HCT116 (cell line): ENCODE results near the gene IFITM10. TPM values are rescaled to one million over a fixed set of nuclear protein-coding genes. Genes with fewer than 3 reads are reported as not detected.
"Not testable (repeated sequence)": the region's sequence is repeated elsewhere in the genome, so short reads cannot be mapped to it uniquely, and the experiment has no call there.

Source experiments
- ATAC-seq: fragments of 200-7000 bp; cut with Tn5 transposase; 2 replicates; pipeline ENCODE4 v1.9.1; 2020; ENCODE audit warnings: mild to moderate bottlenecking, moderate library complexity
- BruUV-seq: library from RNA; stranded (reverse); fragments of 400-500 nt; replicated peaks from 2 replicates; lab custom pipeline; 2021; lab: Mats Ljungman, UMichigan
- CTCF ChIA-PET: fragments of 300-600 bp; sonication (Branson Sonifier 250); formaldehyde crosslinking; loops from one replicate; lab custom pipeline; 2021; ENCODE audit warnings: antibody characterized with exemption; lab: Charles Lee
- POLR2A ChIA-PET: fragments of 300-600, 350-600 bp; sonication (Branson Sonifier 250); formaldehyde crosslinking; loops from one replicate; lab custom pipeline; 2021; ENCODE audit warnings: antibody characterized with exemption; lab: Charles Lee
- RAD21 ChIA-PET, 2 experiments: fragments of 300-600 bp; sonication (Branson Sonifier 250); formaldehyde crosslinking; loops; one replicate each; lab custom pipeline; 2023; ENCODE audit warnings: low total read pairs in 2 of 2; ENCODE audit not compliant: uncharacterized antibody in 2 of 2, unreplicated experiment in 2 of 2, low non-redundant PET in 1 of 2; lab: Charles Lee
- DNase-seq: peaks from one replicate; pipeline ENCODE4 v3.0.0-alpha.2; 2010; ENCODE audit warnings: low read depth, low spot score
- H2AFZ ChIP-seq: fragments of 200-600 bp; shearing (Covaris generic), sonication (generic); 2 replicates; pipeline ENCODE4 v1.6.1; 2017; ENCODE audit warnings: low read depth, mixed run types, mixed read lengths, antibody characterized with exemption, low read length; ENCODE audit not compliant: poor library complexity, severe bottlenecking
- H3K27ac ChIP-seq: 2 replicates; pipeline ENCODE4 v1.5.1; 2012; ENCODE audit warnings: low read depth, low read length
- H3K27me3 ChIP-seq: fragments of 200-600 bp; sonication (generic); 2 replicates; pipeline ENCODE4 v1.6.1; 2016; ENCODE audit warnings: mixed run types, low read length, mixed read lengths; ENCODE audit not compliant: insufficient read depth
- H3K36me3 ChIP-seq, 2 experiments: fragments of 200-500 bp in 1 of 2; fragments of 200-600 bp in 1 of 2; sonication (Bioruptor generic) in 1 of 2; sonication (generic) in 1 of 2; 2 replicates each; pipeline versions ENCODE4 v1.5.1 to v1.6.1; 2014 to 2016; ENCODE audit warnings: low read length in 2 of 2, inconsistent platforms in 1 of 2, mixed read lengths in 1 of 2, mixed run types in 1 of 2; ENCODE audit not compliant: insufficient read depth in 2 of 2, control insufficient read depth in 1 of 2
- H3K4me1 ChIP-seq, 2 experiments: fragments of 200-600 bp in 1 of 2; sonication (generic) in 1 of 2; 2 replicates each; pipeline versions ENCODE4 v1.5.1 to v1.6.1; 2012 to 2017; ENCODE audit warnings: low read length in 2 of 2, inconsistent platforms in 1 of 2, mild to moderate bottlenecking in 1 of 2, mixed read lengths in 1 of 2, mixed run types in 1 of 2, moderate library complexity in 1 of 2; ENCODE audit not compliant: insufficient read depth in 2 of 2, control insufficient read depth in 1 of 2
- H3K4me2 ChIP-seq: fragments of 200-600 bp; sonication (generic); 2 replicates; pipeline ENCODE4 v1.6.1; 2017; ENCODE audit warnings: mixed run types, low read length, mixed read lengths
- H3K4me3 ChIP-seq, 2 experiments: fragments of 200-600 bp in 1 of 2; sonication (generic) in 1 of 2; replicated peaks in 1 of 2; 2 replicates each; pipeline ENCODE4 v1.5.1; 2011 to 2016; ENCODE audit warnings: low read length in 2 of 2, control low read depth in 1 of 2, low read depth in 1 of 2, mild to moderate bottlenecking in 1 of 2, mixed read lengths in 1 of 2, mixed run types in 1 of 2
- H3K79me2 ChIP-seq: fragments of 200-600 bp; sonication (generic); 2 replicates; pipeline ENCODE4 v1.6.1; 2017; ENCODE audit warnings: mild to moderate bottlenecking, mixed run types, low read length, moderate library complexity, mixed read lengths; ENCODE audit not compliant: insufficient read depth
- H3K9ac ChIP-seq: fragments of 200-600 bp; sonication (generic); 2 replicates; pipeline ENCODE4 v1.6.1; 2016; ENCODE audit warnings: low read length, mixed read lengths
- H3K9me2 ChIP-seq: fragments of 200-600 bp; sonication (generic), shearing (Covaris generic); 2 replicates; pipeline ENCODE4 v1.6.1; 2017; ENCODE audit warnings: mixed run types, mild to moderate bottlenecking, moderate library complexity; ENCODE audit not compliant: insufficient read depth
- H3K9me3 ChIP-seq, 2 experiments: fragments of 200-500 bp in 1 of 2; fragments of 200-600 bp in 1 of 2; sonication (Bioruptor generic) in 1 of 2; sonication (generic) in 1 of 2; 2 replicates each; pipeline ENCODE4 v1.6.1; 2014 to 2017; ENCODE audit warnings: low read length in 2 of 2, mixed read lengths in 2 of 2, inconsistent platforms in 1 of 2, low read depth in 1 of 2, mild to moderate bottlenecking in 1 of 2, mixed run types in 1 of 2, moderate library complexity in 1 of 2; ENCODE audit not compliant: control insufficient read depth in 1 of 2, insufficient read depth in 1 of 2
- H4K20me1 ChIP-seq: fragments of 200-600 bp; sonication (generic), shearing (Covaris generic); 2 replicates; pipeline ENCODE4 v1.6.1; 2017; ENCODE audit warnings: mixed run types, mild to moderate bottlenecking, moderate library complexity; ENCODE audit not compliant: insufficient read depth
- ZNF274 ChIP-seq: fragments of 200-500 bp; sonication (Bioruptor generic); IDR thresholded peaks from 2 replicates; pipeline ENCODE4 v1.6.1; 2014; ENCODE audit warnings: mild to moderate bottlenecking, low read depth, low read length, inconsistent platforms
- intact Hi-C: fragments of 100-400 bp; cut with micrococcal nuclease; formaldehyde crosslinking; loops from 2 replicates; pipeline ENCODE4 v1.10.0; 2022
- total RNA-seq: library from RNA; stranded (reverse); gene quantifications from one replicate; pipeline ENCODE4 v1.2.1, GENCODE V29; 2021; ENCODE audit not compliant: unreplicated experiment

The IFITM10 gene
- total RNA-seq, 1 experiment from 2014 or later = 1.9 TPM

- TF ChIP-seq ZNF274 = no peak
Measured at GRCh38 chr11:1690167-1691025, 60.0 kb downstream of the IFITM10 start (continued).

GRCh38 chr11:1689250-1690166 is 60.9 kb downstream of the IFITM10 start:
- intact Hi-C loops, H3K79me2 ChIP-seq: not testable (repeated sequence)
- POLR2A ChIA-PET = interaction anchor here (0.6 kb wide), 1 partner anchor 144 kb away, joined by 3 read pairs; no protein-coding TSS in a partner anchor

GRCh38 chr11:1688336-1688947 is 62.0 kb downstream of the IFITM10 start:
- H2AFZ ChIP-seq, RAD21 ChIA-PET, H3K4me1 ChIP-seq, H3K36me3 ChIP-seq, H3K27me3 ChIP-seq, H4K20me1 ChIP-seq, DNase-seq, CTCF ChIA-PET, BruUV-seq, H3K4me3 ChIP-seq, H3K9me3 ChIP-seq, H3K9ac ChIP-seq, H3K9me2 ChIP-seq, POLR2A ChIA-PET, ATAC-seq, H3K4me2 ChIP-seq, H3K79me2 ChIP-seq, H3K27ac ChIP-seq, intact Hi-C loops: not testable (repeated sequence)

More at GRCh38 chr11:1689250-1690166, 60.9 kb downstream of the IFITM10 start:
- H3K4me3 ChIP-seq, ATAC-seq, H2AFZ ChIP-seq, DNase-seq, H3K9ac ChIP-seq, H3K27ac ChIP-seq, BruUV-seq, H4K20me1 ChIP-seq, H3K9me2 ChIP-seq, RAD21 ChIA-PET, H3K9me3 ChIP-seq, H3K27me3 ChIP-seq, H3K4me2 ChIP-seq, H3K36me3 ChIP-seq, CTCF ChIA-PET: not testable (repeated sequence)
- H3K4me1 ChIP-seq = peaks cover 0 to 12% of the 10 kb centered on the region in 2 experiments; a peak in 2 of 4 replicates

- POLR2A ChIA-PET, RAD21 ChIA-PET, H3K4me2 ChIP-seq, H3K9me3 ChIP-seq, H3K9me2 ChIP-seq, H3K27ac ChIP-seq, CTCF ChIA-PET, H3K4me3 ChIP-seq, H3K9ac ChIP-seq, H3K36me3 ChIP-seq, H3K79me2 ChIP-seq, H2AFZ ChIP-seq, intact Hi-C loops, DNase-seq, H3K27me3 ChIP-seq, BruUV-seq, H4K20me1 ChIP-seq, H3K4me1 ChIP-seq: not testable (repeated sequence)
- peak; percentile 22; the same call in 1 of the 2 replicates for ATAC-seq
Measured at GRCh38 chr11:1686220-1686619, 64.2 kb downstream of the IFITM10 start.
